Erythroblast (primary cell): Measurements from ENCODE around the gene FAM151A.

ENCODE experiments used
- GATA1 ChIP-seq: IDR thresholded peaks from 2 replicates; pipeline ENCODE4 v1.6.1; 2011; ENCODE audit warnings: low read depth, mild to moderate bottlenecking, control low read depth, low read length, moderate library complexity
- POLR2A ChIP-seq: IDR thresholded peaks from 2 replicates; pipeline ENCODE4 v1.6.1; 2011; ENCODE audit warnings: mild to moderate bottlenecking, low read length

DNA sequence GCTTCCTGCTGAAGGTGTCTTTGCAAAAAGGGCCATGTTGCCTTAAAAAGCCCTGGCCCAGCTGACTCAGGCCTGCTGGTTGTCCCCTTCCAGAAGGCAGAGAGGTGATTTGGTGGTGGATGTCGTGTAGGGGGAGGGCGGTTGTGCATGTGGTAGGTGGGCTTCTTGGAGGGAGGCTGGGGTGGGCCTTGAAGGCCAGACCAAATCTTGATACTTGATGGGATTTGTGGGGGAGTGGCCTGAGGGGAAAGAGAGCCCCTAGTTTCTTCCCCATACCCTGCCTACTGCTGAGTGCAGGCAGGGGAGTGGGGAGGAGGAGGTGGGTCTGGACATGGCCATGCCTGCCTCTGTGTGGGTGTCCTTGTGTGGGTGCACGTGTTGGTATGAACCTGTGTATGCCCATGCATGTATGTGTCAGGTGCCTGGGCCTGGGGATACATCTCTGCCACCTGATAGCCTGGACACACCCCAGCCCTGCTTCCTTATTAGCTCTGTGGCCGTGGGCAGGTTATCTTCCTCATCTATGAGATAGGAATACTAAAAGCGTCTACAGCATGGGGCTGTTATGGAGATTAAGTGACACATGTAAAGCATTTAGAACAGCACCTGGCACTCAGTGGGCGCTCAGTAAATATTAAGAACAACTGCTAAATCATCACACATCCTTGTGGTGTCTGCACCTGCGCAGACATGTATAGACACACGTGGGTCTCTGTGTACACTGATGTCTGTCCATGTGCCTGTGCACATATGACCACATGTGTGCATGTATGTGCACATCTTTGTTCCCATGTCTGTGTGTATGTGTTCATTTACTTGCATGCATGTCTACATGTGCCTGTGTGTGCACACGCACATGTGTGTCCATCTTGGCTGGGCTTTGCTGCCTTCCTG, 17.0 kb downstream of the FAM151A start:
- no peak for TF ChIP-seq POLR2A
- TF ChIP-seq GATA1 = no peak
